HG02571 (cell line): ENCODE data around the gene HDGFL2.

Source experiments
- ATAC-seq: cut with Tn5 transposase; IDR thresholded peaks from one replicate; pipeline ENCODE4 v1.9.1; 2021; ENCODE audit warnings: mild to moderate bottlenecking, moderate library complexity; ENCODE audit not compliant: unreplicated experiment

The HDGFL2 gene

DNA sequence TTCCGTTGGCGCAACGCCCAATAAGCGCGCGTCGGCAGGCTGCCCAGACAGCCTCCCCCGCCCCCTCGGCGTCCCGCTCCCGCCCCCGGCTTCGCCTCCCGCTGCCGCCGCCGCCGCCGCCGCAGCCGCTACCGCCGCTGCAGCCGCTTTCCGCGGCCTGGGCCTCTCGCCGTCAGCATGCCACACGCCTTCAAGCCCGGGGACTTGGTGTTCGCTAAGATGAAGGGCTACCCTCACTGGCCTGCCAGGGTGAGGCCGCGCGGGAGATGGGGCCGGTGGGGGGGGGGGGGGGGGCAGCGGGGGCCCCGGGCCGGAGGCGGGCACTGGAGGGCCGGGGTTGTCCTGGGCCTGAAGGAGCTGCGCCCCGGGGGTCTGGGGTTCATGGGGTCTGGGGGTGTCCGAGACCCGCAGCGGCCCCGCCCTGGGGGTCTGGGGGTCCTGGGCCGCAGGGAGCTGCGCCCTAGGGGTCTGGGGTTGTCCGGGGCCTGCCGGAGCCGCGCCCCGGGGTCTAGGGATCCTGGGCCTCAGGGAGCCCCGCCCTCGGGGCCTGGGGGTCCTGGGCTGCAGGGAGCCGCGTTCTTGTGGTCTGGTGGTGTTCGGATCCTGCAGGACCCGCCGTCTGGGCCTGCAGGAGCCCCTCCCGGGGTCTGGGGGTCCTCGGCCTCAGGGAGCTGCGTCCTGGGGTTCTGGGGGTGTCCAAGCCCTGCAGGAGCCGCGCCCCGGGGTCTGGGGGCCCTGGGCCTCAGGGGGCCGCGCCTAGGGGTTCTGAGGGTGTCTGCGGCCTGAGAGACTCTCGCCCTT, at the start of gene HDGFL2:
TSS of gene HDGFL2 (plus strand) at position 124 of the 801 bp plus-strand sequence. CDS start at position 178, 54 bp downstream.
- ATAC-seq, result no peak

DNA sequence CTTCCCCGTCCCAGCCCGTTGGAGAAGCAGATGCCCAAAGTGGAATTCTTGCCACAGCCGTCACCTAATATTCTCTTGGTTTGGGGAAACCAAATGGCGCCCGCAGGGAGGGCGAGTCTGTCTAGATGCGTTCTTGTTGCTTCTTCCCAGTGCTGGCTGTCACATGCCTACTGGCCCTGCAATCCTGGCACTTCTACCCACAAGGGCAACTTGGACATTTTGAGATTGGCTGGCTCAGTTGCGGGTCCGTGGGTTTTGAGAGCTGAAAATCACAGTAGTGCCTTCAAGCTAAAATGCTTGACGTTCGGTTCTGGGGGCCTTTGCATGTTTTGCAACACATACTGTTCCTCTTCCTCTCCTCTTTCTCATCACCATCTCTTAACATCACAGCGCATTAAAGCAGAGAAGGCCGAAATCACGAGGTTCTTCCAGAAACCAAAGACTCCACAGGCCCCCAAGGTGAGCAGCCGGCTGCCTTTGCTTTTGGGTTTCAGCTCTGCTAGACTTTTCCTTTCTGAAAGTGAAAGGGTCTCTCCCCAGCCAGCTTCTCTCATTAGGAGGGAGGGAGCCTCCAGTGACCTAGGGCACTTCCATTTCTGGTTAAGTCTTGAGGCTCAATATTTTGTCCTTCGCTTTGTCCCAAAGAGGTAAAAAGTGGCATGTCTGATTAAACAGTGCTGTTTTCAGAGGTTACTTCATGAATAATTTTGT, 48.5 kb upstream of the HDGFL2 start:
- ATAC-seq, result no peak

DNA sequence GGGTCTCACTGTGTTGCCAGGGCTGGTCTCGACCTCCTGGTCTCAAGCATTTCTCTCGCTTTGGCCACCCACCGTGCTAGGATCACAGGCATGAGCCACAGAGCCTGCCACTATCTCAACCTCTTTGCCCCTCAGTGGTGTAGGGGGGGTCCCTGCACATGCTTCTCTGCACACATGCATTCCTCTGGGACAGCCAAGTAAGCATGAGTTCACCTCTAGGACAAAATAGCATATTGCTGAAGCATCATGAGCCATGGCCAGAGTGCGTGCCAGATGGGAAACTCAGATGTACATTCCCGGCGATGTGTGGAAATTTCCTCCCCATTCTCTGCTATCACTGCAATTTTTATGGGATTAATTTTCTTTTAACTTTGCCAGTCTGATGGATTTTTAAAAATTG, 46.6 kb upstream of the HDGFL2 start:
- no peak for ATAC-seq

DNA sequence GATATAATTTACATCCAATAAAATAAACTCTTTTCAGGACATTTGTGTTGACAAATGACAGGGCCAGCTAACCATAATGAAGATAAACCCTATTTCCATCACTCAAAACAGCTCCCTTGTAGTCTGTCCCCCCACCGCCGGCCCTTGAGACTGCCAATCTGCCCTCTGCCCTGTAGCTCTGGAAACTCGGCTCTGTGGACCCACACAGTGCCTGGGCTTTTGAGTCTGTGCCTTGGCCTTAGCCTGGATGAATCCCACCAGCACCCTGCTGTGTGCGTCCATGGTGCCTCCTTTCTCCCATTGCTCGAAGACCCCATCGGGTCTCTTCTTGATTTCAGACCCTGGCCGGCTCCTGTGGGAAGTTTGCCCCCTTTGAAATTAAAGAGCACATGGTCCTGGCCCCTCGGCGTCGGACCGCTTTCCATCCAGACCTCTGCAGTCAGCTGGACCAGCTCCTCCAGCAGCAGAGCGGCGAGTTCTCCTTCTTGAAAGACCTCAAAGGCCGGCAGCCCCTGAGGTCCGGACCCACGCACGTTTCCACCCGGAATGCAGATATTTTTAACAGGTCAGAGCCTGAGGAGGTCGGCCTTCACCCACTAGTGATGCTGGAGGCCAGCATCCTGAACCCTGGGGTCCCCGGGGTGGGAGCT, 43.6 kb upstream of the HDGFL2 start:
- ATAC-seq, result no peak

DNA sequence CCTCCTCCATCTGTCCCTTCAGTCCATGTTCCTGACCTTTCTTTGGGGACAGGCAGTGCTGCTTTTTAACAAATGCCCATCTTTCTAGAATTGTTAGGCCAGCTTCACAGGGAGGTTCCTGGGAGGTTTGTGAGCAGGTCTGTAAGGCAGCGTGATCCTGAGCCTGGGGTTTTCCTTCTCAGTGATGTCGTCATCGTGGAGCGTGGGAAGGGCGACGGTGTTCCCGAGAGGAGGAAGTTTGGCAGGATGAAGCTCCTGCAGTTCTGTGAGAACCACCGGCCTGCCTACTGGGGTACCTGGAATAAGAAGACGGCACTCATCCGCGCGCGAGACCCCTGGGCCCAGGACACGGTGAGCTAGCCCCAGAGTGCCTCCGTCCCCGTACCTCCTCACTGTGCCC, 42.8 kb upstream of the HDGFL2 start:
- no peak for ATAC-seq

DNA sequence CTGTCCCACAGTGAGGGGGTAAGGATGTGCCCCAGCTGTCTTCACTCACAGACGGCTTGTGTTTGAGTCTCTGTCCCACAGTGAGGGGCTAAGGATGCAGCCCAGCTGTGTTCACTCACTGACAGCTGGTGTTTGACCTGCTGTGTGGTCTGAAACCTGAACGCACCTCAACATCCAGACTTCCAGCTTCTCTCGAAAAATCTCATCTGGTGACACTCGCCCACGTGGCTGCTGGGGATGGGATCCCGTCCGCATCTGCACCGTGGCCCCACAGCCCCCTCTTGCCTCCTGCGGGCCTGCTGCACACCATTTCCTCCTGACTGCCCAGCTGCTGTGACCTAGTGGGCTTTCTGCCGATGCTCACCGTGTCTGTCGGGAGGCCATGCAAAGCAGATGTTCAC, 42.3 kb upstream of the HDGFL2 start:
- no peak for ATAC-seq

DNA sequence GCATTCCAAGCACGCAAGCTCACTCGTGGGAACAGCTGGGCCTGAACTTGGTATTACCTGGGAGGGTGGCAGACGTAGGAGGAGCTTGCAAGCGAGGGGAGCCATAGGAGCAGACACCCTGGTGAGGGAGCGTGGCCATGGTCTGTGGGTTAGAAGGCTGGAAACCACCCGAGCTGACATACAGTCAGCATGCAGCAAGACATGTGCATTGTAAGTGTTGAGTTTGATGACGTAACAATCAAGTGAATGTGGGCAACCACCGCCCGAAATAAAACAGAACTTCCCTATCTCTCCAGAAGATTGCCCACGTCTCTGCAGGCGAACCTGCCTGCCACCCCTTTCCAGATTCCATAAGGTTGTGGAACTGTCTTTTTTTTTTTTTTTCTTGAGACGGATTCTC, 41.3 kb upstream of the HDGFL2 start:
- no peak for ATAC-seq

DNA sequence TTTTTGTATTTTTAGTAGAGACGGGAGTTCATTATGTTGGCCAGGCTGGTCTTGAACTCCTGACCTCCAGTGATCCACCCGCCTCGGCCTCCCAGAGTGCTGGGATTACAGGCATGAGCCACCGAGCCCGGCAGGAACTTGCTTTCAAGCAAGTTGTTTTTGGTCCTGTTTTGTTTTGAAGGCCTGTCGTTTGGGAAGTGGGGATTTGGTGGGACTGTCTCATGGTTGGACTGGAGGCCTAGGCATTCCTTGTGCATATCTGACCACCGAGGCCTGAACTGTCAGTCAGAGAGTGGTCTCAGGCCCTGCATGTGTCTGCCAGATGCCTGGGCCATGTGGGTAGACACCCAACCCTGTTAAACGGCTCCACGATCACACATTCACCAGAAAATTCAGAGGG, 40.8 kb upstream of the HDGFL2 start:
- ATAC-seq, result no peak

DNA sequence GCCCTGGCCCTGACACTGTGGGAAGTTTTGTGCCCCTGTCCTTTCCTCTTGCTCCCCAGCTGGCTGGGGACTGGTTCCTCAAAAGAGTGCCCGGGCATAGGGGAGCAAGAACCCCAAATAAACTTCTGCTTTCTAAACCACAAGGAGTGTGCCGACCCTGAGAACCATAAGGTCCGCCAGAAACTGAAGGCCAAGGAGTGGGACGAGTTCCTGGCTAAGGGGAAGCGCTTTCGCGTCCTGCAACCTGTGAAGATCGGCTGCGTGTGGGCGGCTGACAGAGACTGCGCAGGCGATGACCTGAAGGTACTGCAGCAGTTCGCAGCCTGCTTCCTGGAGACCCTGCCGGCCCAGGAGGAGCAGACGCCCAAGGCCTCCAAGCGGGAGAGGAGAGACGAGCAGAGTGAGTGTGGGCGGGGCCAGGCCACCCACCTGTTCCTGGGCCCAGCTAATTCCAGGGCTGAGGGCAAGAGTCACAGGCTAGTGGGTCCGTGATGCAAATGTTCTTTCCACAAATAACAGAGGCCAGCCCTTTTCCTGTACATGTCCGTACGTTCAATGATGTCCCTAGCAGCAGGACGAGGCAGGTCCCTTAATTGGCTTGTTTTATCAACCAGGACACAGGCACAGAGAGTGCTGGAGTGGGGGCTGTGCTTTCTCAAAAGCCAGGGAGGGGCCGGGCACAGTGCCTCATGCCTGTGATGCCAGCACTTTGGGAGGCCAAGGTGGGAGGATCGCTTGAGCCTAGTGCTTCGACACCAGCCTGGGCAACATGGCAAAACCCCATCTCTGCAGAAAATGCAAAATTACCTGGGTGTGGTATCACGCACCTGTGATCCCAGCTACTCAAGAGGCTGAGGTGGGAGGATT, 40.1 kb upstream of the HDGFL2 start:
- no peak for ATAC-seq

DNA sequence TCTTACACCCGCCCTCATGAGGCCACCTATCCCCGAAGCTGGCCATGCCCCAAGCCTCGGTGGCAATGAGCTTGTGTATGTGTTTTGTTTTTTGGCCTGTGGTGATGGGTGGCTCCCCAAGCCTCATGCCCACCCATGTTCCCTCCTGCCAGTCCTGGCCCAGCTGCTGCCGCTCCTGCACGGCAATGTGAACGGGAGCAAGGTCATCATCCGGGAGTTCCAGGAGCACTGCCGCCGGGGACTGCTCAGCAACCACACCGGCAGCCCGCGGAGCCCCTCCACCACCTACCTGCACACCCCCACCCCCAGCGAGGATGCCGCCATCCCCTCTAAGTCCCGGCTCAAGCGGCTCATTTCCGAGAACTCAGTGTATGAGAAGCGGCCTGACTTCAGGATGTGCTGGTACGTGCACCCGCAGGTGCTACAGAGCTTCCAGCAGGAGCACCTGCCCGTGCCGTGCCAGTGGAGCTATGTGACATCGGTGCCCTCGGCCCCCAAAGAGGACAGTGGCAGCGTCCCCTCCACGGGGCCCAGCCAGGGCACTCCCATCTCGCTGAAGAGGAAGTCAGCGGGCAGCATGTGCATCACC, 39.1 kb upstream of the HDGFL2 start:
- no peak for ATAC-seq

DNA sequence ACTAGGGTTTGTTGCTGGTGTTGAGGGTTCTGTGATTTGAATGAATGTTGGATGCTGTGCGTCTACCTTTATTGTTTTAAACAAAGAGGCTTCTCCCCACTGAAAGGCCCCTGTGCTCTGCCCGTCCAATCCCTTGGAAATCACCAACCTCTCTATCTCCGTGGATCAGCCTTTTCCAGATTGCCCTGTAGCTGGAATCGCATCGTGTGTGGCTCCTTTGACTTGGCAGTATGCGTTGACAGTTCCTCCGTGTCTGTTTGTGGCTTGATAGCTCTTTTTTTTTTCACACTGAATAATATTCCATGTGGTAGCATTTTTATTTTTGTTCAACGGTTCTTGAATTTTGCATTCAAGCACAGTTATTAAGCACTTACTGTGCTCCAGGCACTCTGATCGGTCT, 37.7 kb upstream of the HDGFL2 start:
- no peak for ATAC-seq

DNA sequence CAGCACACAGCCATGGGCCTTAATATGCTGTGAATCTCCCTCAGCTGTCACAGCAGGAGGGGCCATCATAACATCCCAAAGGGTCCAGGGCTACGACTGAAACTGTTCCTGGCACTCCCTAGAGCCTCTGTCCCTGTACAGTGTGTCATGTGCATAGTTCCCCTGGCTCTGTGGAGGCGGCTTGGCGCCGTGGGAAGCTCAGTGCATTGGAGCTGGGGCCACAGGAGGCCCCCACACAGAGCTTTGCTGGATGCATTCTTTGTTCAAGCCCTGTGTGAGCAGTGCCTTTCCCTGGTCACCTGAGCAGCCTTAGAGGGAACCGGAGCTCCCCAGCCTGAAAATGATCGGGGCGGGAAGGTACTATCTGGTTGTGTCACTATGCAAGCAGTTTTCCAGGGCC, 35.9 kb upstream of the HDGFL2 start:
- no peak for ATAC-seq

DNA sequence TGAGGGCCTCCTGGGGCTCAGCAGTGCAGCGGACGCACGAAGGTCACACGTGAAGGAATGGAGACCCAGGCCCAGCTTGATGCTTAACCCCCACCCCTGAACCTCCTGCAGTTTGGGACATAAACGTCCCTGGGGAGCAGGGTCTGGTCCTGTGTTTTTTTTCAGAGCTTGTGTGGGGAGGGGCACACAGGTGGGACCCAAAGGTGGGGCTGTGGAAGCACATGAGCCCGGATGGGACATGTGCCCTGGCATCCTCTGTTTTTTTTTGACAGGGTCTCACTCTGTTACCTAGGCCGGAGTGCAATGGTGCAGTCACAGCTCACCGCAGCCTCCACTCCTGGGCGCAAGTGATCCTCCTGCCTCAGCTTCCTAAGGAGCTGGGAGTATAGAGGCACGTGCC, 35.0 kb upstream of the HDGFL2 start:
- ATAC-seq, result no peak

DNA sequence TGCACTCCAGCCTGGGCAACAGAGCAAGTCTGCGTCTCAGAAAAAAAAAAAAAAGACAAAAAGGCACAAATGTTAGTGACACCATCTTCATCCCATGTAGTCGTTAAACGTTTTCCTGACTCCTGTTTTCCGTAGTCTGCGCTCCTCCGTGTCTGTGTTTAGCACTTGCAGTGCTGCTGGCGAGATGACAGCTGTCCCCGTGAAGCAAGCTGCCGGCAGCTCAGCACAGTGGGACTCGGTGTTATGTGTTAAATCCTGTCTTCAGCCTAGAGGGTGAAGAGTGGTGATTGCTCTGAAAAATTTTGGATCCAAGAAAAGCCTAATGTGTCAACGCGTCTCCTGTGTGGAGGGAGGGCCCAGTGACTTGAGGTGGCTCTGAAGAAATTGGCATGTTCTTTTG, 32.9 kb upstream of the HDGFL2 start:
- no peak for ATAC-seq

DNA sequence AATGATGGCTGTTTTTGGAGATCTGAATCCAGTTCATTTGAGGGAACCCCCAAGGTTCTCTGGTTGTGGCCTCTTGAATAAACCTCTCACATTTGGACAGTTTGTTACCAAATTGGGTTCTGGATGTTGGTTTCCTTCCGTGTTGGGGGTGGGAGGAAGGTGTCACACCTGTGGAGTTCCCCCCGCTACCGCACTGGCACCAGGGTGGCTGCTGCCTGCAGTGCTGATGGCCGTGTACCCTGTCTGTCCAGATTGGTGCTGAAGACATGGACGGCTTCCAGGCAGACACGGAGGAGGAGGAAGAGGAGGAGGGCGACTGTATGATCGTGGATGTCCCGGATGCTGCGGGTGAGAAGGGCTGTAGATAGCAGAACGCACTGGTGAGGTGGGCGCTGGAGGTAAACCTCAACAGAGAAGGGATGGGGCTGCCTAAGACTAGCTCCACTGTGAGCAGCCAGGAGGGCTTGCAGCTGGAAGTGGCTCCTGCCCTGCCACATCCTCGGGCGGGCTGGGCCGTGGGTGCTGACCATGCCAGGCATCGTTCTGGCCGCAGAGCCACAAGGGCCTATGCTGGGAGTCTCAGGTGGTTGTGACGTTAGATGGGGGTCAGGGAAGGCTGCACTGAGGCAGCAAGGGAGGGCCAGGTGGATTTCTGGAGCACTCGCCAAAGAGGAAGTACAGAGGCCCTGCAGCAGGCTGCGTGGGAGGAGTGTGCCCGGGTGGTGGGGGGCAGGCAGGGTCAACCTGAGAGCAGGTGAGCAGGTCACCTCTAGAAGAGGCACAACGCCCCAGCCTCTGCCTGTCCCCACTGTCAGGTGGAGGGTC, 29.9 kb upstream of the HDGFL2 start:
- ATAC-seq, result no peak

DNA sequence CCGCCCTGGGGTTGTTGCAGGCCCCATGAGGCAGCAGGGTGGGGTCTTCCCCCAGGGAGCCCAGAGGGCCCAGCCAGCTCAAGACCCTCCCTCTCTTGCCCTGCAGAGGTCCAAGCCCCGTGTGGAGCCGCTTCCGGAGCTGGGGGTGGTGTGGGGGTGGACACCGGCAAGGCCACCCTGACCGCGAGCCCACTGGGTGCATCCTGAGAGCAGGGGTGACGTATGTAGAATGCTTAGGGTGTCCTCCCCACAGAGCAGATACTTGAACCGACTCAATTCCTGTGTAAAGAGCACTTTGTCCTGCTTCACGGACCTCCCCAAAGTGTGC, 29.3 kb upstream of the HDGFL2 start:
- no peak for ATAC-seq

DNA sequence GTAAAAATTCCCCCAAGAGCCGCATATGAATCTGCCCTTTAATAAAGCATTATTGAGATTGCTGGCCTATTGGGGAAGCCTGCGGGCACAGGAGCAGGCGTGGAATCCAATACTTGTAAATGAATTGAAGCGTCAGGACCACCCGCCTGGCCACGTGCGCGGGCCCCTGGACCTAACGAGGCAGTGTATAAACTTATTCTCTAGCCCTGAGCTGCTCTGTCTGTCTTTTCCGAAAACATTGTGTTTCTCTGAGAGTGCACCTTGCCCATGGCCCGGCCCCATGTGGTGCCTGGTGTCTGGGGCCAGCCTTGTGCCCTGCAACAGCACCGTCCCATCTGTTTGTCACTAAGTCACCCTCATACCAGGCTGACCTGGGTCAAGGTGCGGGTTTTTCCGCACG, 28.9 kb upstream of the HDGFL2 start:
- ATAC-seq, result no peak

DNA sequence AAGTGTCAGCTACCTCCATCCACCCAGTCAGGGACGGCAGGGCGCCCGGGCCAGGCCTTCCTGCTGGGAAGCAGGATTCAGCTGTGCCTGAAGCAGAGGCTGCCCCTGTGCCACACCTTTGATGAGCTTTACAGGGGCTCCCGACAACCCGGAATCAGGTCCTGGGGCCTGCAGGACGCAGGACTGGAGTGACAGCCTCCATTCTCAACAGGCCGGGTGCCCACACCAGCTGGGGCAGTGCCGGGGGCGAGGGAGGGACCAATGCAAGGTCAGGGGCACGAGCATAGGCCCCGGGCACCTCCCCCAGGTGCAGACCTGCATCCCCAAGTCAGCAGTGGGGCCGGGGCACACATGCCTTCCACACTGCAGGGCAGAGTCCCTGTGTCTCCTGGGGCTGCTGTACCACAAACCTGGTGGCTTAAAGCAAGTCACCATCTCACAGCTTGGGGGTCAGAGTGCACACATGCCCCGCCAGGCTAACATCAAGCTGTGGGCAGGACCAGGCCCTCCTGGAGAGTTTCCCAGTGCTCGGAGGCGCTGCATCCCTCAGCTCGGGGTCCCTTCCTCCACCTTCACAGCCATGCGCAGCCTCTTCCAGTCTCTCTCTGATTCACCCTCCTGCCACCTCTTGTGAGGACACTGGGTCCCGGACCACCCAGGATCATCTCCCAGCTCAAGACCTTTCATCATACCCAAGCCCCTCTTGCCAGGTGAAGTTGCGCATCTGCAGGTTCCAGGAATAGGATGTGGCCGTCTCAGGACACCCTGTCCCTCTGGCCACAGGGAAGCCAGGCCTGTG, 27.9 kb upstream of the HDGFL2 start:
- no peak for ATAC-seq
